ENCODE results near the gene ABHD4.
A peak's percentile ranks its signal among the peaks of the same experiment; 100 is the strongest.

Gene ABHD4

GRCh38 chr14:22599349-22599748 is 1.2 kb downstream of the ABHD4 start:
- DNase-seq (ENCODE audit: low read depth): no peak
- H3K4me3 ChIP-seq (ENCODE audit: low read depth, low read length): peak overlapping the region; percentile 66
- TF ChIP-seq, protein P1, sequence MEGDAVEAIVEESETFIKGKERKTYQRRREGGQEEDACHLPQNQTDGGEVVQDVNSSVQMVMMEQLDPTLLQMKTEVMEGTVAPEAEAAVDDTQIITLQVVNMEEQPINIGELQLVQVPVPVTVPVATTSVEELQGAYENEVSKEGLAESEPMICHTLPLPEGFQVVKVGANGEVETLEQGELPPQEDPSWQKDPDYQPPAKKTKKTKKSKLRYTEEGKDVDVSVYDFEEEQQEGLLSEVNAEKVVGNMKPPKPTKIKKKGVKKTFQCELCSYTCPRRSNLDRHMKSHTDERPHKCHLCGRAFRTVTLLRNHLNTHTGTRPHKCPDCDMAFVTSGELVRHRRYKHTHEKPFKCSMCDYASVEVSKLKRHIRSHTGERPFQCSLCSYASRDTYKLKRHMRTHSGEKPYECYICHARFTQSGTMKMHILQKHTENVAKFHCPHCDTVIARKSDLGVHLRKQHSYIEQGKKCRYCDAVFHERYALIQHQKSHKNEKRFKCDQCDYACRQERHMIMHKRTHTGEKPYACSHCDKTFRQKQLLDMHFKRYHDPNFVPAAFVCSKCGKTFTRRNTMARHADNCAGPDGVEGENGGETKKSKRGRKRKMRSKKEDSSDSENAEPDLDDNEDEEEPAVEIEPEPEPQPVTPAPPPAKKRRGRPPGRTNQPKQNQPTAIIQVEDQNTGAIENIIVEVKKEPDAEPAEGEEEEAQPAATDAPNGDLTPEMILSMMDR (IDR thresholded peaks at IDR 0.05; ENCODE audit: low read depth, low read length, missing control alignments): no peak

DNA sequence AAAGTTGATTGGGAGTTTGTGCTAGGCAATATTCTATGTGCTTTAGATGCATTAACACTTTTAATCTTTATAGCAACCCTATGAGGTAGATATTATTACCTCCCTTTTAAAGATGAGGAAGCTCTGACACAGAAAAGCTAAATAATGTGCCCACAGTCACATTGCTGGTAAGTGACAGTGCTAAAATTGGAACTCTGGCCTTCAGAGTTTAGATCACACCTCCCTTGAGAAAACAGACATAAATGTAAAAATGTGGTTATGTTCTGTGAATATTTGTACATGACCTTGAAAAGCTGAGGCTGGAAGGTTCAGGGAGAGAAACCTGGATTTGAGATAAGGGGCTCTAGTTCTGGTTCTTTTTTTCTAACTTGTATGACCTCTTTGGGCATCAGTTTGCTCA is 1.9 kb downstream of the ABHD4 start:
- TF ChIP-seq, protein P1 (IDR thresholded peaks at IDR 0.05; ENCODE audit: low read depth, low read length, missing control alignments): no peak
- H3K4me3 ChIP-seq (ENCODE audit: low read depth, low read length): no peak overlapping the region

DNA sequence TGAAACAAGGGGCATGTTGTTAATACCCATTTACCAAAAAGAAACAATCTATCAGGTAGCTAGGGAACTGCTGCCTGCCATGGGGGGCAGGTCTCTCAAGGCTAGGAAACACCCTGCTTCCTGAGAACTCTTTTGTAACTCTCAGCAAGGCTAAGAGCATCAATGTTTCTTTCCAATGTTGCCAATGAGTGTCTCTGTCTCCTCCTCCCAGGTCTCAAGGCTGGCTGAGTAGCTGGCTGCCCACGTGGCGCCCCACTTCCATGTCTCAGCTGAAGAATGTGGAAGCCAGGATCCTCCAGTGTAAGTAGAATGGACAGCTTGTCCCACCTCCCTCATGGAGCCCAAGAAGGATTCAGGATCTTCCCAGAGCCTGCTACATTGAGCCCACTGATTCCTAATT is 3.4 kb downstream of the ABHD4 start:
- TF ChIP-seq, protein P1 (IDR thresholded peaks at IDR 0.05; ENCODE audit: low read depth, low read length, missing control alignments): no peak
- no peak overlapping the region for H3K4me3 ChIP-seq (ENCODE audit: low read depth, low read length)
- no peak for DNase-seq (ENCODE audit: low read depth)

More for the DNA sequence above, 1.9 kb downstream of the ABHD4 start:
- DNase-seq (ENCODE audit: low read depth): no peak

GRCh38 chr14:22601996-22602395 is 3.9 kb downstream of the ABHD4 start:
- TF ChIP-seq, protein P1 (IDR thresholded peaks at IDR 0.05; ENCODE audit: low read depth, low read length, missing control alignments): no peak
- H3K4me3 ChIP-seq (ENCODE audit: low read depth, low read length): no peak overlapping the region
- DNase-seq (ENCODE audit: low read depth): no peak

DNA sequence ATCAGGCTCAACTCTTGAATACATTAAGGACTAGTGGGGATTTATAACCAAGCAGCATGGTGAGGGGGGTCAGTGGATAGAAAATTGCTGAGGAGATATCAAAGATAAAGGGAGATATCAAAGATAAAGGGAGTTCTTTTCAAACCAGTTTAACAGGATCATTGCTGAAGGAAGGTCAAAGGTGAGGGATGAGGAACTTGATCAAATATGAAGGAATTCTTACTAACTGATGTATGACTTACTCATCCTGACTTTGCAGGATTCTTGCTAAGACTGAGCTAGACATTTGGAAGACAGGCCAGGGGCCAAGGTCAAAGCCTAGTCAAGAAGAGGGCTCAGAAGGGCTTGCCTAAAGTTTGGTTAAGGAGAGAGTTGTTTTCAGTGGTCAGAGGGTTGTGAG is 4.8 kb downstream of the ABHD4 start:
- TF ChIP-seq, protein P1 (IDR thresholded peaks at IDR 0.05; ENCODE audit: low read depth, low read length, missing control alignments): no peak

GRCh38 chr14:22606380-22606779 is 8.3 kb downstream of the ABHD4 start:
- H3K4me3 ChIP-seq (ENCODE audit: low read depth, low read length): no peak overlapping the region
- no peak for DNase-seq (ENCODE audit: low read depth)
- TF ChIP-seq, protein P1 (IDR thresholded peaks at IDR 0.05; ENCODE audit: low read depth, low read length, missing control alignments): no peak

More for the DNA sequence above, 4.8 kb downstream of the ABHD4 start:
- H3K4me3 ChIP-seq (ENCODE audit: low read depth, low read length): no peak overlapping the region
- no peak for DNase-seq (ENCODE audit: low read depth)

- no peak overlapping the region for H3K4me3 ChIP-seq (ENCODE audit: low read depth, low read length)
- DNase-seq (ENCODE audit: low read depth): no peak
- TF ChIP-seq, protein P1 (IDR thresholded peaks at IDR 0.05; ENCODE audit: low read depth, low read length, missing control alignments): no peak
Observed at GRCh38 chr14:22607291-22607690, 9.2 kb downstream of the ABHD4 start.

Data from GM12864 (cell line).